Rectal smooth muscle tissue (tissue), 1 donor: ENCODE data around the gene UBLCP1.

Experiments used
- H3K27ac ChIP-seq: one replicate; pipeline ENCODE4 v1.7.0; 2013; ENCODE audit warnings: low read depth, low read length, inconsistent platforms
- H3K27me3 ChIP-seq: one replicate; pipeline ENCODE4 v1.7.0; 2013; ENCODE audit warnings: low read length; ENCODE audit not compliant: control insufficient read depth, insufficient read depth
- H3K36me3 ChIP-seq: one replicate; pipeline ENCODE4 v1.7.0; 2013; ENCODE audit warnings: low read length; ENCODE audit not compliant: control insufficient read depth, insufficient read depth
- H3K4me1 ChIP-seq: one replicate; pipeline ENCODE4 v1.7.0; 2013; ENCODE audit warnings: low read length; ENCODE audit not compliant: control insufficient read depth, insufficient read depth
- H3K4me3 ChIP-seq: one replicate; pipeline ENCODE4 v1.7.0; 2013; ENCODE audit warnings: low read length
- H3K9ac ChIP-seq: one replicate; pipeline ENCODE4 v1.7.0; 2013; ENCODE audit warnings: low read length

Gene UBLCP1

GRCh38 chr5:159319832-159320231 is 56.7 kb downstream of the UBLCP1 start:
- H3K27me3 ChIP-seq, result no peaks in the 10 kb centered on the region
- no peak overlapping the region for H3K27ac ChIP-seq
- no peaks in the 10 kb centered on the region for H3K4me1 ChIP-seq
- no peak overlapping the region for H3K9ac ChIP-seq
- H3K36me3 ChIP-seq, result no peaks in the 10 kb centered on the region
- no peak overlapping the region for H3K4me3 ChIP-seq

- no peaks in the 10 kb centered on the region for H3K27me3 ChIP-seq
- no peaks in the 10 kb centered on the region for H3K36me3 ChIP-seq
- no peak overlapping the region for H3K27ac ChIP-seq
- no peak overlapping the region for H3K4me3 ChIP-seq
- no peak overlapping the region for H3K9ac ChIP-seq
- no peaks in the 10 kb centered on the region for H3K4me1 ChIP-seq
Measured at GRCh38 chr5:159322180-159322579, 59.1 kb downstream of the UBLCP1 start.

GRCh38 chr5:159324102-159324755 is 61.1 kb downstream of the UBLCP1 start:
- H3K4me1 ChIP-seq, result no peaks in the 10 kb centered on the region
- no peaks in the 10 kb centered on the region for H3K27me3 ChIP-seq
- no peak overlapping the region for H3K27ac ChIP-seq

GRCh38 chr5:159324986-159325385 is 61.9 kb downstream of the UBLCP1 start:
- no peaks in the 10 kb centered on the region for H3K36me3 ChIP-seq
- no peak overlapping the region for H3K9ac ChIP-seq
- no peak overlapping the region for H3K27ac ChIP-seq
- no peak overlapping the region for H3K4me3 ChIP-seq
- H3K27me3 ChIP-seq, result no peaks in the 10 kb centered on the region
- no peaks in the 10 kb centered on the region for H3K4me1 ChIP-seq

More at GRCh38 chr5:159324102-159324755, 61.1 kb downstream of the UBLCP1 start:
- Histone ChIP-seq H3K9ac (no peak overlapping the region), H3K36me3 (no peaks in the 10 kb centered on the region), H3K4me3 (no peak overlapping the region)

GRCh38 chr5:159330131-159330800 is 67.2 kb downstream of the UBLCP1 start, which contains the start of gene IL12B:
TSS of gene IL12B (minus strand) at chr5:159330487. CDS start at chr5:159326782, 3,705 bp downstream.
- Histone ChIP-seq H3K27ac (no peak within 1 kb of the TSS), H3K4me1 (no peaks in the 10 kb centered on the region)

GRCh38 chr5:159331093-159331973 is 68.2 kb downstream of the UBLCP1 start:
- Histone ChIP-seq H3K36me3 (no peaks in the 10 kb centered on the region), H3K4me1 (no peaks in the 10 kb centered on the region), H3K27me3 (no peaks in the 10 kb centered on the region), H3K27ac (no peak overlapping the region), H3K9ac (no peak overlapping the region), H3K4me3 (peak overlapping the region; percentile 37)

More at GRCh38 chr5:159330131-159330800, 67.2 kb downstream of the UBLCP1 start, which contains the start of gene IL12B:
- Histone ChIP-seq H3K36me3 (no peaks in the 10 kb centered on the region), H3K9ac (no peak within 1 kb of the TSS), H3K27me3 (no peaks in the 10 kb centered on the region), H3K4me3 (no peak within 1 kb of the TSS)

GRCh38 chr5:159332800-159333544 is 69.9 kb downstream of the UBLCP1 start:
- no peak overlapping the region for H3K27ac ChIP-seq
- no peaks in the 10 kb centered on the region for H3K4me1 ChIP-seq

GRCh38 chr5:159333545-159333925 is 70.4 kb downstream of the UBLCP1 start:
- H3K9ac ChIP-seq, result no peak overlapping the region
- H3K27ac ChIP-seq, result no peak overlapping the region
- H3K27me3 ChIP-seq, result no peaks in the 10 kb centered on the region
- H3K4me1 ChIP-seq, result no peaks in the 10 kb centered on the region
- H3K4me3 ChIP-seq, result no peak overlapping the region
- no peaks in the 10 kb centered on the region for H3K36me3 ChIP-seq

More at GRCh38 chr5:159332800-159333544, 69.9 kb downstream of the UBLCP1 start:
- Histone ChIP-seq H3K4me3 (no peak overlapping the region), H3K36me3 (no peaks in the 10 kb centered on the region), H3K9ac (no peak overlapping the region), H3K27me3 (no peaks in the 10 kb centered on the region)
